ENCODE measurements around the gene DNAH5. TPM values are rescaled to one million over a fixed set of nuclear protein-coding genes. Genes with fewer than 3 reads are reported as not detected.

DNAH5 gene
- total RNA-seq, 6 experiments from 2014 or later, result 1.2 to 16.2 (median 3.4) TPM

GRCh38 chr5:13934125-13934524, 10.4 kb downstream of the DNAH5 start:
- Histone ChIP-seq H3K36me3 (no peaks in the 10 kb centered on the region), H3K27ac (no peak overlapping the region), H3K9me3 (no peaks in the 10 kb centered on the region), H3K4me1 (no peaks in the 10 kb centered on the region), H3K4me3 (no peak overlapping the region), H3K27me3 (no peaks in the 10 kb centered on the region)
- WGBS (ENCODE audit: insufficient coverage, low coverage, low lambda C conversion rate, missing lambda C conversion rate), result 36% methylated on average over 1 of the region's 2 CpGs
- TF ChIP-seq POLR2A (IDR thresholded peaks at IDR 0.05) (no peak), CTCF (IDR thresholded peaks at IDR 0.05) (no peak)
- ATAC-seq, result no peak
- no peak for DNase-seq
- intact Hi-C loops (cut with DNase I), result no loop called here

GRCh38 chr5:13932561-13932960, 11.9 kb downstream of the DNAH5 start:
- no peak overlapping the region for H3K4me3 ChIP-seq
- no peaks in the 10 kb centered on the region for H3K36me3 ChIP-seq
- no peaks in the 10 kb centered on the region for H3K27me3 ChIP-seq
- TF ChIP-seq POLR2A (IDR thresholded peaks at IDR 0.05) (no peak), CTCF (IDR thresholded peaks at IDR 0.05) (no peak)
- DNase-seq, result no peak
- no peak for ATAC-seq
- intact Hi-C loops (cut with DNase I), result no loop called here
- H3K9me3 ChIP-seq, result no peaks in the 10 kb centered on the region
- 57% methylated on average over 3 of the region's 3 CpGs for WGBS (ENCODE audit: insufficient coverage, low coverage, low lambda C conversion rate, missing lambda C conversion rate)
- H3K27ac ChIP-seq, result no peak overlapping the region
- no peaks in the 10 kb centered on the region for H3K4me1 ChIP-seq

- H3K4me1 ChIP-seq, result no peaks in the 10 kb centered on the region
- no peak overlapping the region for H3K4me3 ChIP-seq
- no peak overlapping the region for H3K27ac ChIP-seq
- H3K27me3 ChIP-seq, result no peaks in the 10 kb centered on the region
- H3K9me3 ChIP-seq, result no peaks in the 10 kb centered on the region
- no peak for TF ChIP-seq POLR2A (IDR thresholded peaks at IDR 0.05)
- TF ChIP-seq CTCF (IDR thresholded peaks at IDR 0.05), result no peak
- intact Hi-C loops (cut with DNase I), result no loop called here
- H3K36me3 ChIP-seq, result no peaks in the 10 kb centered on the region
- DNase-seq (no peak), ATAC-seq (no peak)
Observed at GRCh38 chr5:13932011-13932410, 12.5 kb downstream of the DNAH5 start.

- ATAC-seq, result no peak
- no peak overlapping the region for H3K4me3 ChIP-seq
- H3K9me3 ChIP-seq, result no peaks in the 10 kb centered on the region
- 64% methylated on average over 7 of the region's 8 CpGs for WGBS (ENCODE audit: insufficient coverage, low coverage, low lambda C conversion rate, missing lambda C conversion rate)
- intact Hi-C loops (cut with DNase I), result no loop called here
- no peaks in the 10 kb centered on the region for H3K36me3 ChIP-seq
- H3K4me1 ChIP-seq, result no peaks in the 10 kb centered on the region
- H3K27ac ChIP-seq, result no peak overlapping the region
- TF ChIP-seq CTCF (IDR thresholded peaks at IDR 0.05), result no peak
- TF ChIP-seq POLR2A (IDR thresholded peaks at IDR 0.05), result no peak
- no peak for DNase-seq
- no peaks in the 10 kb centered on the region for H3K27me3 ChIP-seq
Observed at GRCh38 chr5:13930541-13931171, 13.8 kb downstream of the DNAH5 start.

- Histone ChIP-seq H3K27me3 (no peaks in the 10 kb centered on the region), H3K4me1 (no peaks in the 10 kb centered on the region), H3K27ac (no peak overlapping the region), H3K36me3 (peaks cover 0 to 3% (median 0%) of the 10 kb centered on the region in 4 donors), H3K9me3 (no peaks in the 10 kb centered on the region), H3K4me3 (no peak overlapping the region)
- ATAC-seq (no peak), DNase-seq (no peak)
- no peak for TF ChIP-seq CTCF (IDR thresholded peaks at IDR 0.05)
- TF ChIP-seq POLR2A (IDR thresholded peaks at IDR 0.05), result no peak
- intact Hi-C loops (cut with DNase I), result no loop called here
- 71% methylated on average over 4 of the region's 4 CpGs for WGBS (ENCODE audit: insufficient coverage, low coverage, low lambda C conversion rate, missing lambda C conversion rate)
Observed at GRCh38 chr5:13926731-13927130, 17.8 kb downstream of the DNAH5 start.

Measured in right lobe of liver (tissue), 6 donors.